T-helper 22 cell (primary cell): ENCODE results near the gene POMP.

Experiments
- DNase-seq: peaks from one replicate; pipeline ENCODE4 v3.0.0-alpha.2; 2020; ENCODE audit warnings: low read depth

The POMP gene

GRCh38 chr13:28658796-28659620 lies at the start of gene POMP:
POMP (plus strand) TSS chr13:28659130; CDS start chr13:28659185, 55 bp downstream.
- peak; percentile 86 for DNase-seq

GRCh38 chr13:28609381-28609780 lies 49.5 kb upstream of the POMP start:
- no peak for DNase-seq

GRCh38 chr13:28609926-28610325 lies 49.0 kb upstream of the POMP start:
- no peak for DNase-seq

- no peak for DNase-seq
These were observed 47.9 kb upstream of the POMP start for GRCh38 chr13:28610996-28611395.

- no peak for DNase-seq
These were observed 47.2 kb upstream of the POMP start for GRCh38 chr13:28611654-28612131.

- no peak for DNase-seq
These were observed 45.4 kb upstream of the POMP start for GRCh38 chr13:28613562-28613961.

GRCh38 chr13:28615916-28616446 lies 42.9 kb upstream of the POMP start:
- DNase-seq = no peak

GRCh38 chr13:28618230-28618994 lies 40.5 kb upstream of the POMP start:
- DNase-seq = no peak

GRCh38 chr13:28620011-28620830 lies 38.7 kb upstream of the POMP start:
- no peak for DNase-seq

GRCh38 chr13:28621449-28621848 lies 37.5 kb upstream of the POMP start:
- DNase-seq = no peak

- no peak for DNase-seq
These were observed 36.6 kb upstream of the POMP start for GRCh38 chr13:28622286-28622685.

- DNase-seq = no peak
These were observed 34.9 kb upstream of the POMP start for GRCh38 chr13:28623782-28624706.

GRCh38 chr13:28624707-28625432 lies 34.1 kb upstream of the POMP start:
- no peak for DNase-seq

- no peak for DNase-seq
These were observed 32.7 kb upstream of the POMP start for GRCh38 chr13:28626266-28626665.

- no peak for DNase-seq
These were observed 30.7 kb upstream of the POMP start for GRCh38 chr13:28628241-28628640.

GRCh38 chr13:28630869-28631268 lies 28.1 kb upstream of the POMP start:
- no peak for DNase-seq

GRCh38 chr13:28631801-28632200 lies 27.1 kb upstream of the POMP start:
- no peak for DNase-seq

- DNase-seq = no peak
These were observed 22.9 kb upstream of the POMP start for GRCh38 chr13:28636069-28636468.

GRCh38 chr13:28636677-28637317 lies 22.1 kb upstream of the POMP start:
- DNase-seq = peak; percentile 21
